ENCODE measurements around the gene BIRC7.

The BIRC7 gene

DNA sequence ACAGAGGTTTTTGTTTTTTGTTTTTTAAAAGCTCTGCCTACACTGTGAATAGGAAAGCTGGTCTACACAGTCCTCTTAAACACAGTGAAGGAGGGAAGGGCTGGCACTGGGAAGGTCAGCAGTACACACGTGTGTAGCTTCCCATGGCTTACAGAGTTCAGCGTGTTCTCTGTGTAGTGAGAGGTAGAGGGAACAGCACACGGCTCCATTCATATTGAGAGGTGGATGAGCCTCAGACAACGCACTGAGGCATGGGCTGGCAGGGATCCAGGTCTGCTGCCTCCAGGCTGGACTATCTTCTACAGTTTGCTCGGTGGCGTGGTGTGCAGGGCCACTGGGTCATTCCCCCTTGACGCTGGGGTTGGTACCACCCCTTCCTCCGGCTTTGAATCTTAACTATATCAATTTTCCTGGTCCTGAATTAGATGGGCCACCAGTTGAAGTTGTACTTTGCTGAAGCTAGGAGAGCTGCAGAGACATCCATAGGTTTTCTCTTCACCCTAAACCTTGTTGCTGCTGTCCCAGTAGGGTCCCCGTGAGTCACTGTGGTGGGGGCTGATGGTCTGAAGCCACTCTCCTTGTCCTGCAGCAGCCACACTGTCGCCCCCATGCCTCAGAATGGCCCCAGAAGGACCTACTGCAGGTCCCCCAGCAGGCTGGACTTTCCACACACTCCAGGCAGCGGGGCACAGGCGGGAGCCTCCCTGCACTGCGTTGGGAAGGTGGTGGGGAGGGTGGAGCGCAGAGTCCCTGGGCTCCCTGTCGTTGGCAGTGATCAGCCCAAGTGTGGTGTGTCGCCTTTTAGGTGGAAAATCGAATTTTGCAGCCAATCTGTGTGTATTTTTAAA, 38.9 kb downstream of the BIRC7 start:
- no peak overlapping the region for H3K27ac ChIP-seq (ENCODE audit: low read depth, low read length, poor library complexity, severe bottlenecking)

DNA sequence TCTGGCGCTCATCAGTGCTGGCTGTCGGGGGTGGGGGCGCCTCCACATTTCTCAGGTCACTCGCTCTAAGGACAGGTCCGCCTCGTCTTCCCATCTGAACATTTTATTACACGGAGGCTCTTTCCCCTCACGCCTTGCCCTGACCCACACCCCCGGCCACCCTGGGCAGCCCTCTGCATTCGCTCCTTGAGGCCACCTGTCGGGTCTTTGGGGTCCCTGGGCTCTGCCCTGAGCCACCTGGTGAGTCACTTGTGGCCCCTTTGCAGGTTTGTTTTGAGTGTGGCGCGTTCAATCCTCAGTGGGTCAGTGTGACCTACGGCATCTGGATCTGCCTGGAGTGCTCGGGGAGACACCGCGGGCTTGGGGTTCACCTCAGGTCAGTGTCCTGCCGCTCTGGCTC, 40.1 kb downstream of the BIRC7 start:
- TF ChIP-seq, protein P1, sequence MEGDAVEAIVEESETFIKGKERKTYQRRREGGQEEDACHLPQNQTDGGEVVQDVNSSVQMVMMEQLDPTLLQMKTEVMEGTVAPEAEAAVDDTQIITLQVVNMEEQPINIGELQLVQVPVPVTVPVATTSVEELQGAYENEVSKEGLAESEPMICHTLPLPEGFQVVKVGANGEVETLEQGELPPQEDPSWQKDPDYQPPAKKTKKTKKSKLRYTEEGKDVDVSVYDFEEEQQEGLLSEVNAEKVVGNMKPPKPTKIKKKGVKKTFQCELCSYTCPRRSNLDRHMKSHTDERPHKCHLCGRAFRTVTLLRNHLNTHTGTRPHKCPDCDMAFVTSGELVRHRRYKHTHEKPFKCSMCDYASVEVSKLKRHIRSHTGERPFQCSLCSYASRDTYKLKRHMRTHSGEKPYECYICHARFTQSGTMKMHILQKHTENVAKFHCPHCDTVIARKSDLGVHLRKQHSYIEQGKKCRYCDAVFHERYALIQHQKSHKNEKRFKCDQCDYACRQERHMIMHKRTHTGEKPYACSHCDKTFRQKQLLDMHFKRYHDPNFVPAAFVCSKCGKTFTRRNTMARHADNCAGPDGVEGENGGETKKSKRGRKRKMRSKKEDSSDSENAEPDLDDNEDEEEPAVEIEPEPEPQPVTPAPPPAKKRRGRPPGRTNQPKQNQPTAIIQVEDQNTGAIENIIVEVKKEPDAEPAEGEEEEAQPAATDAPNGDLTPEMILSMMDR (IDR thresholded peaks at IDR 0.05; ENCODE audit: low read length), result no peak
- no peak for TF ChIP-seq EZH2 (IDR thresholded peaks at IDR 0.05; ENCODE audit: borderline replicate concordance, low read length)
- no peak overlapping the region for H2AFZ ChIP-seq (ENCODE audit: low read length)
- H3K4me1 ChIP-seq (ENCODE audit: insufficient read depth, low read length, severe bottlenecking), result peaks cover 16% of the 10 kb centered on the region
- H3K4me3 ChIP-seq (ENCODE audit: low read depth, low read length, poor library complexity, severe bottlenecking), result no peak overlapping the region
- H3K27ac ChIP-seq (ENCODE audit: low read depth, low read length, poor library complexity, severe bottlenecking), result no peak overlapping the region
- H4K20me1 ChIP-seq (ENCODE audit: insufficient read depth, low read length), result no peaks in the 10 kb centered on the region
- H3K9me2 ChIP-seq (ENCODE audit: low read depth, low read length), result no peaks in the 10 kb centered on the region
- H3K9me3 ChIP-seq (ENCODE audit: low read length), result no peaks in the 10 kb centered on the region
- no peak overlapping the region for H3K4me2 ChIP-seq (ENCODE audit: low read length)
- H3K9ac ChIP-seq (ENCODE audit: low read length), result no peak overlapping the region
- H3K79me2 ChIP-seq (ENCODE audit: insufficient read depth, low read length), result peaks cover 17% of the 10 kb centered on the region
- H3K27me3 ChIP-seq (ENCODE audit: insufficient read depth, low read length), result no peaks in the 10 kb centered on the region
- H3K36me3 ChIP-seq (ENCODE audit: insufficient read depth, low read length), result peaks cover 36% of the 10 kb centered on the region
- no peaks in the 10 kb centered on the region for H3F3A ChIP-seq (ENCODE audit: insufficient read depth, low read length)

More for the DNA sequence above, 38.9 kb downstream of the BIRC7 start:
- Histone ChIP-seq H2AFZ (ENCODE audit: low read length) (no peak overlapping the region), H3K9me3 (ENCODE audit: low read length) (no peaks in the 10 kb centered on the region), H4K20me1 (ENCODE audit: insufficient read depth, low read length) (no peaks in the 10 kb centered on the region), H3K4me2 (ENCODE audit: low read length) (peak overlapping the region; percentile 42; the same call in 1 of the 2 replicates), H3K79me2 (ENCODE audit: insufficient read depth, low read length) (peaks cover 17% of the 10 kb centered on the region), H3F3A (ENCODE audit: insufficient read depth, low read length) (no peaks in the 10 kb centered on the region), H3K36me3 (ENCODE audit: insufficient read depth, low read length) (peaks cover 32% of the 10 kb centered on the region), H3K9ac (ENCODE audit: low read length) (no peak overlapping the region), H3K4me1 (ENCODE audit: insufficient read depth, low read length, severe bottlenecking) (peaks cover 16% of the 10 kb centered on the region), H3K4me3 (ENCODE audit: low read depth, low read length, poor library complexity, severe bottlenecking) (no peak overlapping the region), H3K9me2 (ENCODE audit: low read depth, low read length) (no peaks in the 10 kb centered on the region), H3K27me3 (ENCODE audit: insufficient read depth, low read length) (no peaks in the 10 kb centered on the region)
- no peak for TF ChIP-seq EZH2 (IDR thresholded peaks at IDR 0.05; ENCODE audit: borderline replicate concordance, low read length)
- TF ChIP-seq, protein P1 (IDR thresholded peaks at IDR 0.05; ENCODE audit: low read length), result no peak

DNA sequence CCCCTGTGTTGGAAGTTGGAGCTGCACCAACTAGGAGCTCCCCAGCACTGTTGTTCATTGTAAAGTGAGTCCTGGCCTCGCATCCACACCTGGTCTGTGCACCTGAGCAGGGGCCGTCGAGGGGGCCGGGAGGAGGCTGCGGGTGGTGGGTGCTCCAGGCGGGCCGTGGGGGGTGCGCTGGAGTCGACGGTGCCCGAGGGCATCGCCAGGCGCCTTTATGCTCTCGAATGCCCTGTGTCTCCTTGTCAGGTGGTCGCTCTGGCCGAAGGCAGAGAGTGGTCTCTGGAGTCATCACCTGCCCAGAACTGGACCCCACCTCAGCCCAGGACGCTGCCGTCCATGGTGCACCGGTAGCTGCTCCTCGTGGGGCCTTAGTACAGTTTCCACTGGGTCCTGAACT, 41.3 kb downstream of the BIRC7 start:
- Histone ChIP-seq H4K20me1 (ENCODE audit: insufficient read depth, low read length) (no peaks in the 10 kb centered on the region), H3K27me3 (ENCODE audit: insufficient read depth, low read length) (no peaks in the 10 kb centered on the region), H3K4me1 (ENCODE audit: insufficient read depth, low read length, severe bottlenecking) (peaks cover 11% of the 10 kb centered on the region), H3F3A (ENCODE audit: insufficient read depth, low read length) (no peaks in the 10 kb centered on the region), H2AFZ (ENCODE audit: low read length) (no peak overlapping the region), H3K4me3 (ENCODE audit: low read depth, low read length, poor library complexity, severe bottlenecking) (no peak overlapping the region), H3K27ac (ENCODE audit: low read depth, low read length, poor library complexity, severe bottlenecking) (no peak overlapping the region), H3K9ac (ENCODE audit: low read length) (no peak overlapping the region), H3K4me2 (ENCODE audit: low read length) (no peak overlapping the region), H3K36me3 (ENCODE audit: insufficient read depth, low read length) (peaks cover 36% of the 10 kb centered on the region), H3K9me2 (ENCODE audit: low read depth, low read length) (no peaks in the 10 kb centered on the region), H3K9me3 (ENCODE audit: low read length) (no peaks in the 10 kb centered on the region), H3K79me2 (ENCODE audit: insufficient read depth, low read length) (peaks cover 17% of the 10 kb centered on the region)
- TF ChIP-seq EZH2 (IDR thresholded peaks at IDR 0.05; ENCODE audit: borderline replicate concordance, low read length), result no peak
- TF ChIP-seq, protein P1 (IDR thresholded peaks at IDR 0.05; ENCODE audit: low read length), result no peak

Data from OCI-LY1 (cell line).